Inflammatory macrophage (primary cell): ENCODE data around the gene OR51D1.

ENCODE experiments used
- DNase-seq, 2 donors: peaks; one replicate each; pipeline ENCODE4 v3.0.0-alpha.2; 2020 to 2022
- total RNA-seq, 18 experiments: gene quantifications; one replicate each; lab custom pipeline; 2026; ENCODE audit warnings: mixed read lengths in 6 of 18, inconsistent platforms in 2 of 18; lab: John Stamatoyannopoulos, UW

Gene OR51D1
- total RNA-seq: 0 to 0.07 (median 0) reads per million in 18 experiments

- DNase-seq: peak; percentile 53 to 66
Measured at GRCh38 chr11:4636962-4637661, at the start of gene OR51D1. Gene OR51D1 (plus strand): TSS chr11:4637477. CDS start chr11:4639791, 2,314 bp downstream.

- no peak for DNase-seq
Measured at GRCh38 chr11:4589017-4589416, 48.3 kb upstream of the OR51D1 start.

GRCh38 chr11:4593739-4594138 is 43.5 kb upstream of the OR51D1 start, which contains the start of gene OR52I1:
Gene OR52I1 (plus strand): TSS chr11:4594039. CDS start chr11:4594039, 0 bp downstream.
- no peak for DNase-seq

- DNase-seq: no peak
Measured at GRCh38 chr11:4605057-4605456, 32.2 kb upstream of the OR51D1 start.

GRCh38 chr11:4606231-4607015 is 30.9 kb upstream of the OR51D1 start:
- no peak for DNase-seq

- peak in 1 of 2 donors; percentile 5 for DNase-seq
Measured at GRCh38 chr11:4607096-4607495, 30.2 kb upstream of the OR51D1 start.

GRCh38 chr11:4607781-4608666 is 29.3 kb upstream of the OR51D1 start, which contains the start of gene TRIM68:
Gene TRIM68 (minus strand): TSS chr11:4608231. CDS start chr11:4605504, 2,727 bp downstream.
- peak; percentile 96 to 97 for DNase-seq

GRCh38 chr11:4610258-4610935 is 26.9 kb upstream of the OR51D1 start:
- peak in 1 of 2 donors; percentile 9 for DNase-seq

GRCh38 chr11:4611986-4612385 is 25.3 kb upstream of the OR51D1 start:
- no peak for DNase-seq

GRCh38 chr11:4615856-4616444 is 21.3 kb upstream of the OR51D1 start:
- no peak for DNase-seq

GRCh38 chr11:4619514-4619913 is 17.8 kb upstream of the OR51D1 start:
- no peak for DNase-seq

GRCh38 chr11:4626207-4627099 is 10.8 kb upstream of the OR51D1 start:
- peak; percentile 53 to 72 for DNase-seq

GRCh38 chr11:4636136-4636535 is 1.1 kb upstream of the OR51D1 start:
- DNase-seq: no peak

GRCh38 chr11:4637662-4638047 is 378 bp downstream of the OR51D1 start:
- no peak for DNase-seq

GRCh38 chr11:4639931-4640330 is 2.7 kb downstream of the OR51D1 start:
- no peak for DNase-seq

- no peak for DNase-seq
Measured at GRCh38 chr11:4641501-4641900, 4.2 kb downstream of the OR51D1 start.

GRCh38 chr11:4642043-4642442 is 4.8 kb downstream of the OR51D1 start:
- no peak for DNase-seq

- no peak for DNase-seq
Measured at GRCh38 chr11:4643076-4643475, 5.8 kb downstream of the OR51D1 start.

- no peak for DNase-seq
Measured at GRCh38 chr11:4643682-4644081, 6.4 kb downstream of the OR51D1 start, which contains the start of gene OR51E1. Gene OR51E1 (plus strand): TSS chr11:4643982. CDS start chr11:4652527, 8,545 bp downstream.

- no peak for DNase-seq
Measured at GRCh38 chr11:4644233-4644632, 7.0 kb downstream of the OR51D1 start.
